K562 (cell line): ENCODE measurements around the gene ZC3H8. TPM values are rescaled to one million over a fixed set of nuclear protein-coding genes. Genes with fewer than 3 reads are reported as not detected.
A peak's percentile ranks its signal among the peaks of the same experiment; 100 is the strongest.

Source experiments
- ATAC-seq: fragments of 200-7000 bp; cut with Tn5 transposase; 3 replicates; pipeline ENCODE4 v1.9.1; 2020; ENCODE audit warnings: moderate library complexity
- BruUV-seq: library from RNA; stranded (reverse); fragments of 400-500 nt; replicated peaks from 2 replicates; lab custom pipeline; 2021; lab: Mats Ljungman, UMichigan
- CTCF ChIA-PET: fragments of 300-600 bp; formaldehyde crosslinking; extraction: SDS; loops from one replicate; lab custom pipeline; 2021; ENCODE audit warnings: low intra/inter-chr PET ratio; lab: Yijun Ruan, JAX
- POLR2A ChIA-PET: fragments of 300-600, 350-650 bp; sonication (Branson Sonifier 250); formaldehyde crosslinking; extraction: SDS; loops from one replicate; lab custom pipeline; 2021; ENCODE audit warnings: antibody characterized with exemption, inconsistent platforms; lab: Yijun Ruan, JAX
- DNase-seq, 4 experiments: peaks; one replicate each; pipeline versions ENCODE4 v3.0.0 to v3.0.0-alpha.2; 2011 to 2018; ENCODE audit warnings: low spot score in 3 of 4, mixed read lengths in 3 of 4; ENCODE audit errors: extremely low read depth in 1 of 4
- FAIRE-seq: peaks from 2 replicates; lab custom pipeline; 2011; peaks lifted over from hg19 to GRCh38; lab: Jason Lieb, UNC
- H2AFZ ChIP-seq: 2 replicates; pipeline ENCODE4 v1.6.0; 2011; ENCODE audit warnings: low read depth, low read length, control low read depth, inconsistent platforms
- H3K27ac ChIP-seq: fragments of 200-600 bp; 3 replicates; pipeline ENCODE4 v1.8.0; 2011; ENCODE audit warnings: low read depth, mild to moderate bottlenecking, control low read depth, inconsistent platforms, low read length, moderate library complexity, mixed read lengths; ENCODE audit errors: extremely low read depth
- H3K27me3 ChIP-seq, 2 experiments: fragments of 300-600 bp in 1 of 2; 2 replicates in 1 of 2; 3 replicates in 1 of 2; pipeline versions ENCODE4 v1.6.0 to v1.8.0; 2011; ENCODE audit warnings: inconsistent platforms in 2 of 2, low read length in 2 of 2, mild to moderate bottlenecking in 1 of 2, mixed read lengths in 1 of 2, moderate library complexity in 1 of 2; ENCODE audit not compliant: control insufficient read depth in 2 of 2, insufficient read depth in 2 of 2
- H3K36me3 ChIP-seq: fragments of 300-600 bp; 3 replicates; pipeline ENCODE4 v1.8.0; 2011; ENCODE audit warnings: mild to moderate bottlenecking, low read length, inconsistent platforms; ENCODE audit not compliant: control insufficient read depth, insufficient read depth
- H3K4me1 ChIP-seq, 2 experiments: fragments of 200-600 bp in 1 of 2; replicated peaks in 1 of 2; 2 replicates in 1 of 2; 3 replicates in 1 of 2; pipeline versions ENCODE4 v1.5.1 to v1.8.0; 2011; ENCODE audit warnings: inconsistent platforms in 2 of 2, low read length in 2 of 2, mild to moderate bottlenecking in 1 of 2, mixed read lengths in 1 of 2, moderate library complexity in 1 of 2; ENCODE audit not compliant: control insufficient read depth in 2 of 2, insufficient read depth in 2 of 2
- H3K4me2 ChIP-seq: 2 replicates; pipeline ENCODE4 v1.6.1; 2011; ENCODE audit warnings: low read length, control low read depth, inconsistent platforms, mixed read lengths; ENCODE audit not compliant: insufficient read depth
- H3K4me3 ChIP-seq: fragments of 200-600 bp; sonication (generic), shearing (Covaris generic); 2 replicates; pipeline ENCODE4 v1.5.1; 2016; ENCODE audit warnings: control low read depth, inconsistent platforms
- H3K79me2 ChIP-seq: fragments of 200-600 bp; 3 replicates; pipeline ENCODE4 v1.8.0; 2011; ENCODE audit warnings: low read length, inconsistent platforms; ENCODE audit not compliant: control insufficient read depth, insufficient read depth
- H3K9ac ChIP-seq, 2 experiments: 2 replicates each; pipeline versions ENCODE4 v1.6.0 to v1.6.1; 2011; ENCODE audit warnings: low read depth in 2 of 2, low read length in 2 of 2, control low read depth in 1 of 2, inconsistent platforms in 1 of 2, mild to moderate bottlenecking in 1 of 2, mixed read lengths in 1 of 2; ENCODE audit not compliant: insufficient read depth in 1 of 2
- H3K9me1 ChIP-seq: one replicate; pipeline ENCODE4 v1.6.0; 2011; ENCODE audit warnings: inconsistent platforms, mild to moderate bottlenecking, low read length, moderate library complexity; ENCODE audit not compliant: control insufficient read depth, insufficient read depth
- H3K9me3 ChIP-seq: replicated peaks from 2 replicates; pipeline ENCODE4 v1.5.1; 2011; ENCODE audit warnings: low read depth, low read length, inconsistent platforms; ENCODE audit not compliant: control insufficient read depth, insufficient read depth
- H4K20me1 ChIP-seq: replicated peaks from 2 replicates; pipeline ENCODE4 v1.6.1; 2011; ENCODE audit warnings: low read length, inconsistent platforms, mixed read lengths; ENCODE audit not compliant: control insufficient read depth, insufficient read depth
- BRD9 ChIP-seq: fragments of 450-650 bp; IDR thresholded peaks from 2 replicates; pipeline ENCODE4 v1.6.1; 2018; ENCODE audit warnings: low read depth; ENCODE audit not compliant: partially characterized antibody
- CBX5 ChIP-seq: IDR thresholded peaks from 2 replicates; pipeline ENCODE4 v1.6.1; 2014; ENCODE audit warnings: low read depth, borderline replicate concordance
- IFI16 ChIP-seq: fragments of 250-450 bp; sonication (Bioruptor Pico); IDR thresholded peaks from 2 replicates; pipeline ENCODE4 v2.1.2; 2022; ENCODE audit warnings: mild to moderate bottlenecking, inconsistent platforms
- MAFG ChIP-seq: fragments of 450-650 bp; conservative IDR thresholded peaks from 2 replicates; pipeline ENCODE4 v1.6.1; 2016; ENCODE audit warnings: missing genetic modification characterization, missing compliant biosample characterization
- MCM3 ChIP-seq: fragments of 450-650 bp; IDR thresholded peaks from 2 replicates; pipeline ENCODE4 v1.6.1; 2016
- MECOM ChIP-seq: fragments of 250-450 bp; sonication (Bioruptor Pico); IDR thresholded peaks from 2 replicates; pipeline ENCODE4 v1.8.0; 2022; ENCODE audit warnings: inconsistent platforms
- MIER1 ChIP-seq: fragments of 450-650 bp; IDR thresholded peaks from 2 replicates; pipeline ENCODE4 v1.6.1; 2016; ENCODE audit warnings: antibody characterized with exemption, mild to moderate bottlenecking, low read depth
- STAT5B ChIP-seq: fragments of 250-450 bp; sonication (Bioruptor Pico); IDR thresholded peaks from 2 replicates; pipeline ENCODE4 v1.8.0; 2021; ENCODE audit warnings: mild to moderate bottlenecking, inconsistent platforms
- TAF9B ChIP-seq: fragments of 450-650 bp; IDR thresholded peaks from 2 replicates; pipeline ENCODE4 v1.6.1; 2018; ENCODE audit warnings: mild to moderate bottlenecking; ENCODE audit not compliant: partially characterized antibody
- TRIM24 ChIP-seq, 2 experiments: fragments of 450-650 bp; IDR thresholded peaks; 2 replicates each; pipeline ENCODE4 v1.6.1; 2016
- TSC22D4 ChIP-seq: fragments of 450-650 bp; IDR thresholded peaks from 2 replicates; pipeline ENCODE4 v1.6.1; 2016; ENCODE audit warnings: missing genetic modification characterization, missing biosample characterization, control low read depth
- ZKSCAN8 ChIP-seq: fragments of 200-800 bp; sonication (Bioruptor generic); IDR thresholded peaks from 2 replicates; pipeline ENCODE4 v1.6.1; 2016; ENCODE audit warnings: missing genetic modification characterization, missing compliant biosample characterization
- ZNF217 ChIP-seq: sonication (generic); formaldehyde crosslinking; IDR thresholded peaks from 2 replicates; pipeline ENCODE4 v1.8.0; 2022; ENCODE audit warnings: mild to moderate bottlenecking, missing genetic modification reagents
- ZNF75A ChIP-seq: fragments of 450-650 bp; formaldehyde crosslinking; IDR thresholded peaks from 2 replicates; pipeline ENCODE4 v1.4.0; 2020; ENCODE audit warnings: mild to moderate bottlenecking
- WGBS: fragments of 100-300 bp; shearing (Covaris generic); methylation state at CpG from one replicate; pipeline ENCODE4 v1.1.6; 2016; ENCODE audit warnings: low coverage, mixed read lengths; ENCODE audit not compliant: insufficient coverage; ENCODE audit errors: missing lambda C conversion rate; 5-methylcytosine and 5-hydroxymethylcytosine counted together
- in situ Hi-C: fragments of 300-500 bp; cut with MboI; formaldehyde crosslinking; loops from 4 replicates; pipeline ENCODE4 v1.15.0; 2018; ENCODE audit warnings: inconsistent platforms, mixed read lengths
- intact Hi-C: fragments of 100-400 bp; cut with micrococcal nuclease; formaldehyde crosslinking; loops from 2 replicates; pipeline ENCODE4 v1.14.2; 2022
- polyA plus RNA-seq, 8 experiments: library from polyadenylated mRNA; depleted of rRNA in 4 of 8; stranded (reverse) in 5 of 8; unstranded in 3 of 8; fragments of >200 nt; fragmentation: Nextera tagmentation in 2 of 8; fragmentation: Illumina TruSeq in 1 of 8; extraction: Ambion mirVana in 2 of 8; extraction: Trizol in 1 of 8; gene quantifications; 2 replicates each; pipeline versions ENCODE4 v1.2.1 to v1.2.3, GENCODE V29; 2011 to 2014; ENCODE audit warnings: inconsistent platforms in 1 of 8, missing spikeins in 1 of 8
- total RNA-seq, 7 experiments: library from RNA; depleted of rRNA in 6 of 7; stranded (reverse); fragments of >200 nt in 6 of 7; fragmentation: Illumina TruSeq in 2 of 7; extraction: Trizol in 2 of 7; gene quantifications; 2 replicates each; pipeline versions ENCODE4 v1.2.1 to v1.2.3, GENCODE V29; 2011 to 2021; ENCODE audit warnings: low replicate concordance in 1 of 7
- TF ChIP-seq, protein P1 (sequence below): fragments of 250-450 bp; sonication (Bioruptor Pico); IDR thresholded peaks from 2 replicates; pipeline ENCODE4 v1.4.0; 2020; ENCODE audit warnings: borderline replicate concordance
- TF ChIP-seq, protein P2 (sequence below): fragments of 450-650 bp; formaldehyde crosslinking; IDR thresholded peaks from 2 replicates; pipeline ENCODE4 v1.4.0; 2022; ENCODE audit warnings: mild to moderate bottlenecking, moderate library complexity

Gene ZC3H8
- total and polyA plus RNA-seq, 9 of the 15 experiments (the other 6 are each of a cell fraction or from before 2014, with no cell fraction given), result 11.6 to 41.5 (median 27.5) TPM

DNA sequence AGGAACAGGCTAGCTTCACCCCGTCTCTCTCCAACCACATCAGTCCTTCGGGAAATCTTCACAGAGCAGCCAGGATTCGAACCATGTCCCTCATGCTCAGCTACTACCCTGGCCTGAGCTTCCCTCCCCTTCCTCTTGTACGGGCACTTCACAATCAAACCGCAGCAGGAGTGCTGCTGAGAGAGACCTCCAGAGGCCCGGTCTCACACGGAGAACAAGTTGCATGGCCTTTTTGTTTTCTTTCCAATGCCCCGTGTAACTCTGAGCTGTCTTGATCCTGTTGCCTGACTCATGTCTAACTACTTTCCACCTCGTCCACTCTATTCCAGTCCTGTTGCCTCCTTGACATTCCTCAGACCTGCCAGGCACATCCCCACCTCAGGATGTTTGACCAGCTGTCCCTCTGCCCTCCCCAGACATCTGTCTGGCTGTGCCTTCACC is 91.3 kb downstream of the ZC3H8 start:
- FAIRE-seq (no peak), ATAC-seq (no peak), DNase-seq (no peak)

DNA sequence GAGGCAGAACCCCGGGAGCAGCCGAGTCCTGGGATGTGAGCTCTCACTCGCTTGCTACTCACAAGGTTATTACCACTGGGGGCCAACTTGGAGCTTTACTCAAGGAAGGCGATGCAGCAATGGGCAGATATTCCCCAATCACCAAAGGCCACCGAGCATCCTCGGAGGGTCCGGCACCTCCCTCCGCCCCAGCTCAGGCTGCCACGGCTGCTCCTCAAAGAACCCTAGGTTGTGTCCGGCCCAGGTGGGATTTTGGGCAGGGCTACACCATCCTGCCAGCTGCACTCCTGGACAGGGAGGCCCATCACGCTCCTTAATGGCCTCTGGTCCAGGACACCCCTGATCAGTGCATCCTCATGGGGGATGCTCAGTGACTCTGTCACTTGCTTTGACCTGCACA is 91.9 kb downstream of the ZC3H8 start:
- POLR2A ChIA-PET, result interaction anchor here (0.6 to 1.3 kb wide), 4 partner anchors 8 to 16 kb away, joined by 3 to 4 read pairs (median 3); no protein-coding TSS in a partner anchor
- no peaks in the 10 kb centered on the region for H3K79me2 ChIP-seq
- H3K36me3 ChIP-seq, result no peaks in the 10 kb centered on the region
- FAIRE-seq (no peak), DNase-seq (no peak), ATAC-seq (no peak)
- in situ Hi-C loops, result no loop called here
- H3K4me3 ChIP-seq, result no peak overlapping the region
- H2AFZ ChIP-seq, result no peak overlapping the region
- no peaks in the 10 kb centered on the region for H3K9me1 ChIP-seq
- no peak for TF ChIP-seq MECOM (CRISPR knock-in tag)
- TF ChIP-seq, protein P1, sequence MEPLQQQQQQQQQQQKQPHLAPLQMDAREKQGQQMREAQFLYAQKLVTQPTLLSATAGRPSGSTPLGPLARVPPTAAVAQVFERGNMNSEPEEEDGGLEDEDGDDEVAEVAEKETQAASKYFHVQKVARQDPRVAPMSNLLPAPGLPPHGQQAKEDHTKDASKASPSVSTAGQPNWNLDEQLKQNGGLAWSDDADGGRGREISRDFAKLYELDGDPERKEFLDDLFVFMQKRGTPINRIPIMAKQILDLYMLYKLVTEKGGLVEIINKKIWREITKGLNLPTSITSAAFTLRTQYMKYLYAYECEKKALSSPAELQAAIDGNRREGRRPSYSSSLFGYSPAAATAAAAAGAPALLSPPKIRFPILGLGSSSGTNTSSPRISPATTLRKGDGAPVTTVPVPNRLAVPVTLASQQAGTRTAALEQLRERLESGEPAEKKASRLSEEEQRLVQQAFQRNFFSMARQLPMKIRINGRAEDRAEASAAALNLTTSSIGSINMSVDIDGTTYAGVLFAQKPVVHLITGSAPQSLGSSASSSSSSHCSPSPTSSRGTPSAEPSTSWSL, result no peak
- no peak for TF ChIP-seq IFI16 (CRISPR knock-in tag)
- TF ChIP-seq TRIM24 (IDR thresholded peaks at IDR 0.05), result no peak
- TF ChIP-seq, protein P2, sequence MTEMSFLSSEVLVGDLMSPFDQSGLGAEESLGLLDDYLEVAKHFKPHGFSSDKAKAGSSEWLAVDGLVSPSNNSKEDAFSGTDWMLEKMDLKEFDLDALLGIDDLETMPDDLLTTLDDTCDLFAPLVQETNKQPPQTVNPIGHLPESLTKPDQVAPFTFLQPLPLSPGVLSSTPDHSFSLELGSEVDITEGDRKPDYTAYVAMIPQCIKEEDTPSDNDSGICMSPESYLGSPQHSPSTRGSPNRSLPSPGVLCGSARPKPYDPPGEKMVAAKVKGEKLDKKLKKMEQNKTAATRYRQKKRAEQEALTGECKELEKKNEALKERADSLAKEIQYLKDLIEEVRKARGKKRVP, result no peak
- no peak for TF ChIP-seq CBX5
- no peak for TF ChIP-seq STAT5B (CRISPR knock-in tag)
- TF ChIP-seq MIER1, result no peak
- TF ChIP-seq ZKSCAN8 (CRISPR knock-in tag), result no peak
- TF ChIP-seq BRD9, result no peak
- TF ChIP-seq ZNF217 (CRISPR knock-in tag), result no peak
- TF ChIP-seq TSC22D4 (tag), result no peak
- no peak for TF ChIP-seq TAF9B
- TF ChIP-seq ZNF75A (CRISPR knock-in tag), result no peak
- no peak overlapping the region for H3K27ac ChIP-seq
- CTCF ChIA-PET, result no interaction called here
- no peak overlapping the region for H3K9ac ChIP-seq
- BruUV-seq, result no TSS peak
- no peaks in the 10 kb centered on the region for H3K9me3 ChIP-seq
- no peaks in the 10 kb centered on the region for H4K20me1 ChIP-seq
- 2% methylated on average over 11 of the region's 11 CpGs for WGBS
- intact Hi-C loops, result no loop called here
- peaks cover 0 to 17% of the 10 kb centered on the region in 2 experiments; a peak in 2 of 5 replicates for H3K4me1 ChIP-seq
- no peak overlapping the region for H3K4me2 ChIP-seq
- H3K27me3 ChIP-seq, result peaks cover 38 to 69% of the 10 kb centered on the region in 2 experiments; a peak in 4 of 5 replicates

More for the DNA sequence above, 91.3 kb downstream of the ZC3H8 start:
- H3K4me2 ChIP-seq, result no peak overlapping the region
- H3K27me3 ChIP-seq, result peaks cover 44 to 75% of the 10 kb centered on the region in 2 experiments; a peak in 4 of 5 replicates
- BruUV-seq, result no TSS peak
- 3% methylated on average over 9 of the region's 9 CpGs for WGBS
- H4K20me1 ChIP-seq, result no peaks in the 10 kb centered on the region
- no peaks in the 10 kb centered on the region for H3K9me1 ChIP-seq
- no peaks in the 10 kb centered on the region for H3K79me2 ChIP-seq
- H3K9me3 ChIP-seq, result no peaks in the 10 kb centered on the region
- no peak overlapping the region for H3K4me3 ChIP-seq
- TF ChIP-seq MCM3 (peak; percentile 58; the same call in 1 of the 2 replicates), MAFG (no peak)
- ChIA-PET CTCF (no interaction called here), POLR2A (interaction anchor here (0.8 to 1.3 kb wide), 3 partner anchors 8 to 10 kb away, joined by 3 to 4 read pairs (median 3); no protein-coding TSS in a partner anchor)
- no peak overlapping the region for H2AFZ ChIP-seq
- peaks cover 0 to 17% of the 10 kb centered on the region in 2 experiments; a peak in 2 of 5 replicates for H3K4me1 ChIP-seq
- in situ Hi-C loops (no loop called here), intact Hi-C loops (no loop called here)
- no peak overlapping the region for H3K27ac ChIP-seq
- H3K36me3 ChIP-seq, result no peaks in the 10 kb centered on the region
- H3K9ac ChIP-seq, result no peak overlapping the region
